T follicular helper cell (primary cell): Measurements from ENCODE around the gene FICD.

ENCODE experiments used
- DNase-seq: peaks from one replicate; pipeline ENCODE4 v3.0.0-alpha.2; 2020; ENCODE audit warnings: low read depth

FICD gene

DNA sequence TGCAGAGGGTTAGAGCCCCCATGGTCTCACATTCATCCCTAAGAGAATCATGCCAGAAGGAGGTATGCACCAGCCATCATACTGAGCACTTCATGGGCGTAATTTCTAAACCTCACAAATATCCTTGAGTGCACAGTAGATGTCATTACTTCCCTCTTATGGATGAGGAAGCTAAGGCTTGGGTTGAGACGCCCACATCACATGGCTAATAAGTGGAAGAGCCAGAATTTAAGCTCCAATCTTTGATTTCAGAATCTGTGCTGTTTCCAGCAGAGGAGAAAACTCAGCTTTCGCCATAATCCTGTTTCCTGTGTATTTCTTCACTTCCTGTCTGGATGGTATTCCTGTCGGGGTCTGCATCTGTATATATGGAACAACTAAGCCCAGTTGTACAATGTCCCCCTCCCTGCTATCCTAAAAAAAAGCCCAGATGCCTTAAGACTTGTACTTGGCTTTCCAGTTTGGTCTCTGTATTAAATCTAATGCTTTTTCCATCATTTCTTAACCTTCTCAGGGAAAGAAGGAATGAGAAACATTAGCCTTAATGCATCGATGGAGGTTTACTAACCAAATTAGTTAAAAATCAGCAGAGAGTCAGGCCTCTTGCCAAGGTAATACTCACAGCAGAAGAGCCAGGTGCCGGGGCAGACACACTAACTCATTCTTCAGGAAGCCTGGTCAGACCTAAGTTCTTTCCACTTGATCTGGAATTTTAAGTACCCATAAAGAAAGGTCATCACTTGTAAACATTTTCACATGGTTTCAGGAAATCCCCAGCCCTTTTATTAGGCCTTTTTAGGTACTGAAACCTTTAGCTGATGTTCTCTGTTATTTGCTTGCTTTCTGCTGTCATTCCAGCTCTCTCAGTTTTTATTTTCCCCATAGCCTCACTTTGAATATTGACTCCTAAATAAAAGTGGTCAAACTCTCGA lies 52.6 kb downstream of the FICD start:
- DNase-seq, result no peak

DNA sequence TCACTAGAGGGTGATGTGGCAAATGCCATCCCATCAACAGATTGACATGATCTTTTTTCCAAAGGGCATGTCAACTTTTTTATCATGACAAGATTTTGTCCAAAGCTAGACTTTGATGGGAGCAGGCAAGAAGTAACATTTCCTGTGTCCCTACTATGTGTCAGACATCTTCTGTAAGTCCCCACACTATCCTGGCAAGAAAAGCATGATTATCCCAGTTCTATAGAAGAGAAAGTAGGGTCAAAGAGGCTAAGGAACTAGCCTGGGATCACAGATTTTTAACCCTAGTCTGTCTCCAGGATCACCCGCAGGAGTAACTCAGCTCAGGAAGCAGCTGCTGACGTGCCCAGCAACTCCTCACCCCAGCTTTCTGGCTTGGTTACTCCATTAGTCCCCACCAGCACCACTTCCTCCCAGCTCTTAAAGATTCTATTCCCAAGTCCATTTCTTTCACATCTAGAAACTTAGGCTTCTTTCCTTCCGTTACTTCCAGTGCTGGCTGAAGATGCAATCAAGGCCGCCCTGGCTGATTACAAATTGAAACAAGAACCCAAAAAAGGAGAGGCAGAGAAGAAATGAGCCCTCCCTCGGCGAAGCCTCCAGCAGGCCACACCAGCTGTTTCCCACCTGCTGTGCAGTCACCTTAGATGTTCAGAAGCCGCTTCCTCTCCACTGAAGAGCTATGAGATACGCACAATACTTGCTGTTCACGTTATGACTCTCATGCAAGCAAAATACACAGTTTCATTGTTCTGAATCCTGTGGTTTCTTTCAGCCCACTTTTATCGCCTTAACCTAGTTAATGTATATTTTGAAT lies 53.5 kb downstream of the FICD start:
- DNase-seq, result peak; percentile 65
